PFSK-1 (cell line): Measurements from ENCODE around the gene ZBED5.

Experiments used
- FOXP2 ChIP-seq: optimal IDR thresholded peaks from 2 replicates; pipeline ENCODE3; 2011; ENCODE audit warnings: borderline replicate concordance, control low read depth, inconsistent platforms; ENCODE audit not compliant: insufficient read depth; ENCODE audit errors: extremely low read length, extremely low read depth
- POLR2AphosphoS5 ChIP-seq: IDR thresholded peaks from 2 replicates; pipeline ENCODE4 v1.6.1; 2012; ENCODE audit warnings: low read depth, mild to moderate bottlenecking, control low read depth, low read length, moderate library complexity
- REST ChIP-seq, 2 experiments: IDR thresholded peaks; 2 replicates each; pipeline versions ENCODE4 v1.6.1 to v1.8.0; 2011 to 2012; ENCODE audit warnings: low read depth in 2 of 2, low read length in 2 of 2, control low read depth in 1 of 2, inconsistent platforms in 1 of 2, mild to moderate bottlenecking in 1 of 2, moderate library complexity in 1 of 2; ENCODE audit not compliant: insufficient read depth in 1 of 2
- SIN3A ChIP-seq: IDR thresholded peaks from 2 replicates; pipeline ENCODE4 v1.6.1; 2012; ENCODE audit warnings: mild to moderate bottlenecking, low read length, moderate library complexity, borderline replicate concordance; ENCODE audit not compliant: insufficient read depth
- TAF1 ChIP-seq: IDR thresholded peaks from 2 replicates; pipeline ENCODE4 v1.6.1; 2012; ENCODE audit warnings: low read length, control low read depth, borderline replicate concordance; ENCODE audit not compliant: insufficient read depth

The ZBED5 gene

GRCh38 chr11:10845589-10845988 lies 12.3 kb downstream of the ZBED5 start:
- no peak for TF ChIP-seq FOXP2
- TF ChIP-seq TAF1 = no peak
- no peak for TF ChIP-seq SIN3A
- TF ChIP-seq REST (IDR thresholded peaks at IDR 0.05; ENCODE audit: insufficient read depth in 1 of 2, low read depth in 2 of 2, low read length in 2 of 2) = no peak
- no peak for TF ChIP-seq POLR2AphosphoS5

DNA sequence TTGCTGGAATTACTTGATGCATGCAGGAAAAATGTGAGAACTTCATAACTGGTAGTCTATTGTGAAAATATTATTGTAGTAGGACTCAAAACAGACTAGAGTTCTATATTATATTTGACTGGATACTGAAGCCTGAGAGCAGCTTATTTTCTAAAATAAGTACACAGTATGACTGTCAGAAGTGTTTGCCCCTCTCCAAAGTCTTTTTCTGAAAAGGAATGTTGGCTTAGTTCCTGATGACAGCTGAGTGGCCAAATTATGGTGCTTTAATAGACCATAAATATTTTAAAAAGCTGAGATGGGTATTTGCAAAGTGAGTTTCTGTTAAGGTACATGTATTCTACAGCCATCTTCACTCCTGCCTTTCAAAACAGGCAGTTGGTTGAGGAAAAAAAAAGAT lies 13.1 kb downstream of the ZBED5 start:
- TF ChIP-seq FOXP2 = no peak
- TF ChIP-seq POLR2AphosphoS5 = no peak
- no peak for TF ChIP-seq TAF1
- no peak for TF ChIP-seq REST (IDR thresholded peaks at IDR 0.05; ENCODE audit: insufficient read depth in 1 of 2, low read depth in 2 of 2, low read length in 2 of 2)
- no peak for TF ChIP-seq SIN3A

DNA sequence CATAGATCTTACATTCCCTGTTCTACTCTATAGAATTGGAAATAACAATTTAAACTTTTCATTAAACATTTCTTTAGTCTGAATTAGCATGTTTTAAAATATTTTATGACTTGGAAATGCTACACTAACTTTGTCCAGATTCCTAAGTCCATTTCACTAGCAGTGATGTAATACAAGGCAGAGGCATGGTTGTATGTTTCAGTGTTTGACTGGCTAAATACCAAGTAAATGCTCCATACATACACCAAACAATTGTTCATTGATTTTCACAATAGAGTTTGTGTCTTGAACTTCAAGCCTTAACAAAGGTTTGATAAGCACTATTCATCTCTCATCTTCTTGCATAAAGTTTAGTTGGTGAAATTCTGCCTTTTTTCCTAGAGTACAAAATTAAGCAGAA lies 13.5 kb downstream of the ZBED5 start:
- TF ChIP-seq POLR2AphosphoS5 = no peak
- TF ChIP-seq SIN3A = no peak
- no peak for TF ChIP-seq TAF1
- no peak for TF ChIP-seq FOXP2
- TF ChIP-seq REST (IDR thresholded peaks at IDR 0.05; ENCODE audit: insufficient read depth in 1 of 2, low read depth in 2 of 2, low read length in 2 of 2) = no peak

DNA sequence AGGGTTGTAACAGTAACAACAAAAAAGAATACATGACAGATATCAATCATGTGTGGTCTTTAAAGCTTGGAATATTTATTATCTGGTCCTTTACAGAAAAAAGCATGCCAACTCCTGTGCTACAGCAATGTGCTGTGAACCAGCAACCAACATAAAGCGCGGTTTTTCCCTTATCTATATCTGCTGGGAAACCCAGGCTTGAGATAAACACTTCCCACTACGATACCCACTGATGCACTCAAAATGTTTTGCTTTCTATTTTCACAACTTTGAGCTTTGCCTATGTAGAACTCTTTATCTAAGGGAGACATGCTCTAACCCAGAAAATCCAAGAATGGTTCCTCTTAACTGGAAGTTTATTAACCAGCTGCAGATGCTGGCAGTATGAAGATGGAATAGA lies 19.0 kb downstream of the ZBED5 start:
- no peak for TF ChIP-seq SIN3A
- TF ChIP-seq FOXP2 = no peak
- no peak for TF ChIP-seq TAF1
- no peak for TF ChIP-seq POLR2AphosphoS5
- no peak for TF ChIP-seq REST (IDR thresholded peaks at IDR 0.05; ENCODE audit: insufficient read depth in 1 of 2, low read depth in 2 of 2, low read length in 2 of 2)

DNA sequence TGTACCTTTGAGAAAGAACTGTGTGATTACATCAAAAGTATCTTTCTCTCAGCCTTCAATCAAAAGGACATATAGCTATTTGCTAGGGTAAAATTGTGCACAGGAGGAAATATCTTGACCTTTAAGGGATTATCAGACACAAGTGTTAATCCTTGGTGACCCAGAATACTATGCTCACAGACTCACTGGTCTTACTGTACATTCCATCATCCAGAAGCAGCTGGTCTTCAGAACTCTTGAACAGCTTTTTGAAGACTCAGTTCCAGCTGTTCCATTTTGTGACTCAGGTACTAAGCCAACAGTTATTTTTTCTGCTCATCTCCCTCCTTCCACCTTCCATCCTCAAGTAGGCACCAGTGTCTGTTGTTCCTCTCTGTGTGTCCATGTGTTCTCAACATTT lies 19.8 kb downstream of the ZBED5 start:
- TF ChIP-seq REST (IDR thresholded peaks at IDR 0.05; ENCODE audit: insufficient read depth in 1 of 2, low read depth in 2 of 2, low read length in 2 of 2) (no peak), POLR2AphosphoS5 (no peak), TAF1 (no peak), SIN3A (no peak), FOXP2 (no peak)
